ENCODE results near the gene HECA.
"Not testable (repeated sequence)": the region's sequence is repeated elsewhere in the genome, so short reads cannot be mapped to it uniquely, and the experiment has no call there.

Gene HECA

GRCh38 chr6:139119552-139119951 is 15.3 kb upstream of the HECA start:
- Histone ChIP-seq H3K9me3 (replicated peaks; ENCODE audit: low read length) (no peaks in the 10 kb centered on the region), H3K9ac (ENCODE audit: low read depth, low read length) (no peak overlapping the region), H3K27me3 (ENCODE audit: control insufficient read depth, insufficient read depth, low read length) (peaks cover 4% of the 10 kb centered on the region), H3K36me3 (ENCODE audit: insufficient read depth, low read length) (no peaks in the 10 kb centered on the region), H3K4me3 (ENCODE audit: low read length) (no peak overlapping the region), H3K4me2 (ENCODE audit: low read length) (no peak overlapping the region), H3K4me1 (ENCODE audit: control insufficient read depth, insufficient read depth, low read length) (no peaks in the 10 kb centered on the region)

DNA sequence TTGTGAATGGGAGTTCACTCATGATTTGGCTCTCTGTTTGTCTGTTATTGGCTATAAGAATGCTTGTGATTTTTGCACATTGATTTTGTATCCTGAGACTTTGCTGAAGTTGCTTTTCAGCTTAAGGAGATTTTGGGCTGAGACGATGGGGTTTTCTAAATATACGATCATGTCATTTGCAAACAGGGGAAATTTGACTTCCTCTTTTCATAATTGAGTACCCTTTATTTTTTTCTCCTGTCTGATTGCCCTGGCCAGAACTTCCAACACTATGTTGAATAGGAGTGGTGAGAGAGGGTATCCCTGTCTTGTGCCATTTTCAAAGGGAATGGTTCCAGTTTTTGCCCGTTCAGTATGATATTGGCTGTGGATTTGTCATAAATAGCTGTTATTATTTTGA is 12.1 kb upstream of the HECA start:
- not testable (repeated sequence) for H3K4me3 ChIP-seq (ENCODE audit: low read length); H3K9me3 ChIP-seq (replicated peaks; ENCODE audit: low read length); H3K27me3 ChIP-seq (ENCODE audit: control insufficient read depth, insufficient read depth, low read length); H3K36me3 ChIP-seq (ENCODE audit: insufficient read depth, low read length); H3K4me2 ChIP-seq (ENCODE audit: low read length); H3K9ac ChIP-seq (ENCODE audit: low read depth, low read length)
- H3K4me1 ChIP-seq (ENCODE audit: control insufficient read depth, insufficient read depth, low read length) = peaks cover 22% of the 10 kb centered on the region

GRCh38 chr6:139124887-139125672 is 9.8 kb upstream of the HECA start:
- Histone ChIP-seq H3K4me3 (ENCODE audit: low read length) (no peak overlapping the region), H3K27me3 (ENCODE audit: control insufficient read depth, insufficient read depth, low read length) (no peaks in the 10 kb centered on the region), H3K9ac (ENCODE audit: low read depth, low read length) (no peak overlapping the region), H3K4me2 (ENCODE audit: low read length) (peak overlapping the region; percentile 47), H3K4me1 (ENCODE audit: control insufficient read depth, insufficient read depth, low read length) (peaks cover 22% of the 10 kb centered on the region), H3K36me3 (ENCODE audit: insufficient read depth, low read length) (no peaks in the 10 kb centered on the region), H3K9me3 (replicated peaks; ENCODE audit: low read length) (no peaks in the 10 kb centered on the region)

- Histone ChIP-seq H3K4me1 (ENCODE audit: control insufficient read depth, insufficient read depth, low read length) (peaks cover 22% of the 10 kb centered on the region), H3K27me3 (ENCODE audit: control insufficient read depth, insufficient read depth, low read length) (no peaks in the 10 kb centered on the region)
Observed at GRCh38 chr6:139126255-139126654, 8.6 kb upstream of the HECA start.

DNA sequence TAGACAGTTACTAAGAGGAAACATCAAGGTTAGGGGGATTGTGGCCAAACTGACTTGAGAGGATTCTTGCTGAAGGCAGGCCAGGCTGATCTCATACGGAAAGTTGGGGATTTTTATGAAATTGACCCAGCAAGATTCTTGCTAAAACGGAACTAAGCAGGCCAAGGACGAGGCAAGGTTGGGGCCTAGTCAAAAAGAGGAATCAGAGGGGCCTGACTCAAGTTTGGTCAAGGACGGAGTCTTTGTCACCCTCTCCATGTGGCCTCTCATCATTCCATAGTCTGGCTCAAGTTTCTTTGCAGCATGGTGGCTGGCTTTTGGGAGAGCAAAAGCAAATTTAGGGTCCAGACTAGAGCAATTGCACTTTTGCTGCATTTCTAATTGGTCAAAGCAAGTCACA is 7.9 kb upstream of the HECA start:
- Histone ChIP-seq H3K27me3 (ENCODE audit: control insufficient read depth, insufficient read depth, low read length) (no peaks in the 10 kb centered on the region), H3K4me2 (ENCODE audit: low read length) (no peak overlapping the region), H3K9ac (ENCODE audit: low read depth, low read length) (no peak overlapping the region), H3K9me3 (replicated peaks; ENCODE audit: low read length) (no peaks in the 10 kb centered on the region), H3K4me1 (ENCODE audit: control insufficient read depth, insufficient read depth, low read length) (peaks cover 22% of the 10 kb centered on the region), H3K36me3 (ENCODE audit: insufficient read depth, low read length) (no peaks in the 10 kb centered on the region), H3K4me3 (ENCODE audit: low read length) (no peak overlapping the region)

More at GRCh38 chr6:139126255-139126654, 8.6 kb upstream of the HECA start:
- Histone ChIP-seq H3K4me2 (ENCODE audit: low read length) (peak overlapping the region; percentile 47), H3K9me3 (replicated peaks; ENCODE audit: low read length) (no peaks in the 10 kb centered on the region), H3K9ac (ENCODE audit: low read depth, low read length) (no peak overlapping the region), H3K4me3 (ENCODE audit: low read length) (no peak overlapping the region), H3K36me3 (ENCODE audit: insufficient read depth, low read length) (no peaks in the 10 kb centered on the region)

DNA sequence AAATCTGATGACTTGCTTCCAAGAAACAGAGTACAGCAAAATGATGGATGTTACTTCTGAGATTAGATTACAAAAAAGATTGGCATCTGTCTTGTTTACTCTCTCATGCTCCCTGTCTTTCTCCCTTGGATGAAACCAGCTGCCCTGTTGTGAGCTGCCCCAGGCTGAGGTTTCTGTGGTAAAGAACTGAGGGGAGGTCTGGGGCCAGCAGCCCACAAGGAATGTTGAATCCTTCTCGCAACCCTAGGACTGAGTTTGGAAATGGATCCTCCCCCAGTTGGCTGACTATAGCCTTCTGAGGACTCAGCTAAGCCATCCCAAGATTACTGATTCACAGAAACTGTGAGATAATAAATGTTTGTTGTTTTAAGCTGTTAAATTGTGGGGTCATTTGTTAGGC is 5.6 kb upstream of the HECA start:
- H3K4me1 ChIP-seq (ENCODE audit: control insufficient read depth, insufficient read depth, low read length) = peaks cover 22% of the 10 kb centered on the region
- H3K36me3 ChIP-seq (ENCODE audit: insufficient read depth, low read length) = no peaks in the 10 kb centered on the region
- H3K4me3 ChIP-seq (ENCODE audit: low read length) = no peak overlapping the region
- no peaks in the 10 kb centered on the region for H3K27me3 ChIP-seq (ENCODE audit: control insufficient read depth, insufficient read depth, low read length)
- no peak overlapping the region for H3K9ac ChIP-seq (ENCODE audit: low read depth, low read length)
- no peaks in the 10 kb centered on the region for H3K9me3 ChIP-seq (replicated peaks; ENCODE audit: low read length)
- no peak overlapping the region for H3K4me2 ChIP-seq (ENCODE audit: low read length)

DNA sequence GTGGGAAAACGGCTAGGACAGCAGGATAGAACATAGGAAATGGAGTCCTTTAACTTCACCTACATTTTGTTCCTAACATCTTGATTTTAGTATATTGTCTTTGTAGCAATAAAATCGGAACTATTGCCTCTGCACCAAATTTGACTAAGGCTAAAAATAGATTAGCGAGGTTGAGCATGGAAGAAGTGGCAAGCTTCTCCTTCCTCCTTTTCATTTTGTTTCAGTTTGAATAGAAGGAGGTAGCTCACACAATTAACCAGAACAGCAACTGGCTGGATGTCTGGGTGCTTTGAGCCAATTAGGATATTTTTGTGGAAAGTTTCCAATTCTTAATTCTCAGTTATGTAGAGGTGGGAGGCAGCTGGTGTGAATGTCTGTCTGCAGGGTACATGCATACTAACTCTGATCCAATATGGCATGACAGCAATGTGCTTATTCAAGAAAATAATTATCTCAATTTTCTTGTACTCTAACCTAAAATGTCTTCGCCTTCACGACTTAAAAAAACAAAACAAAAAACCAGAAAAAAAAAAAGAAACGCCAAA is 3.1 kb upstream of the HECA start:
- no peak overlapping the region for H3K4me3 ChIP-seq (ENCODE audit: low read length)
- H3K9me3 ChIP-seq (replicated peaks; ENCODE audit: low read length) = no peaks in the 10 kb centered on the region
- peaks cover under 1% of the 10 kb centered on the region for H3K4me1 ChIP-seq (ENCODE audit: control insufficient read depth, insufficient read depth, low read length)
- no peaks in the 10 kb centered on the region for H3K36me3 ChIP-seq (ENCODE audit: insufficient read depth, low read length)
- H3K4me2 ChIP-seq (ENCODE audit: low read length) = no peak overlapping the region
- no peak overlapping the region for H3K9ac ChIP-seq (ENCODE audit: low read depth, low read length)
- H3K27me3 ChIP-seq (ENCODE audit: control insufficient read depth, insufficient read depth, low read length) = no peaks in the 10 kb centered on the region

- Histone ChIP-seq H3K4me3 (ENCODE audit: low read length) (no peak overlapping the region), H3K9me3 (replicated peaks; ENCODE audit: low read length) (no peaks in the 10 kb centered on the region), H3K36me3 (ENCODE audit: insufficient read depth, low read length) (no peaks in the 10 kb centered on the region), H3K4me1 (ENCODE audit: control insufficient read depth, insufficient read depth, low read length) (peaks cover 3% of the 10 kb centered on the region), H3K4me2 (ENCODE audit: low read length) (no peak overlapping the region), H3K27me3 (ENCODE audit: control insufficient read depth, insufficient read depth, low read length) (no peaks in the 10 kb centered on the region), H3K9ac (ENCODE audit: low read depth, low read length) (no peak overlapping the region)
Observed at GRCh38 chr6:139133262-139134063, 1.4 kb upstream of the HECA start.

- H3K36me3 ChIP-seq (ENCODE audit: insufficient read depth, low read length) = no peaks in the 10 kb centered on the region
- no peak overlapping the region for H3K4me3 ChIP-seq (ENCODE audit: low read length)
- no peak overlapping the region for H3K9ac ChIP-seq (ENCODE audit: low read depth, low read length)
- H3K27me3 ChIP-seq (ENCODE audit: control insufficient read depth, insufficient read depth, low read length) = no peaks in the 10 kb centered on the region
- H3K4me2 ChIP-seq (ENCODE audit: low read length) = no peak overlapping the region
- peaks cover 3% of the 10 kb centered on the region for H3K4me1 ChIP-seq (ENCODE audit: control insufficient read depth, insufficient read depth, low read length)
- H3K9me3 ChIP-seq (replicated peaks; ENCODE audit: low read length) = no peaks in the 10 kb centered on the region
Observed at GRCh38 chr6:139134064-139134395, 850 bp upstream of the HECA start.

DNA sequence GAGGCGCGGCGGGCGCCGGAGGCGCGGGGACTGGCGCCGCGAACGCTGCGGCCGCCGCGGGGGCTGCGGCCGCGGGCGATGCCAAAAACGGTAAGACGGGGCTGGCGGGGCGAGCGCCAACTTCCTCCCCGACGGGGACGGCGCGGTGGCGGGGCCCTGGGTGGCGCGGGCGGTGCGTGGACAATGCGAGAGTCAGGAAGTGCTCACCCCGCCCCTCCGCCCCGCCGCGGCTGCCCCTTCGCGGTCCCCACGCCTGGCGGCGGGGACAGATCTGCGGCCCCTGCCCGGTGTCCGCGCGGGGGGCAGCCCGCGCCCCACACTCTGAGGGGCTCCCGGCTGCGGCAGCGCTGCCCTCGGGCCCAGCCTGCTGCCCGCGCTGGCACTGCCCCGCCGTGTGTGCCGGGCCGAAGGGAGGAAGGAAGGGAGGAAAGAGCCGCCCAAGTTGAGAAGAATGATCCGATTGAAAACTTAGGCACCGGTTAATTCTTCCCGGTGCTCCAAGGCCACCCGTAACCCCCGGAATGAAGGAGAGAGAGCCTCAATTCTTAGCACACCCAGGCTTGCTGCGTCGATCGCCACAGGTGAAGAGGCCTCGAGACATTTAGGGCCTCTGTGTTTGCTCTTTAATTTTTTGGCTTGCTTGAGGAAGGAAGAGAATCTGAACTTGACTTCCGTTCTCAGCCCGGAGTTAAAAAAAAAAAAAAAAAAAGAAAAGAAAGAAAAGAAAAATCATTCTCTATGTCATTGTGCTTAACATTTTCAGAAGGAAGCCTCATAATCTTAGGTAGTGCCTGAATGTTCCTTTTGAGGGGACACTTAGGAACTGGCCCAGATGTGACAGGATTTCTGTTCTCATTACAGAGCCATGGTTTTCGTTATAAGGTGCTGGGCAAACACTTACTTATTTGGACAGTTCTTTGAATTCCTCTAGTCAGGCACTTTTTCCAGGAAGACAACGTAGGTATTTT is 982 bp downstream of the HECA start:
- peaks cover 3% of the 10 kb centered on the region for H3K4me1 ChIP-seq (ENCODE audit: control insufficient read depth, insufficient read depth, low read length)

GRCh38 chr6:139137706-139138105 is 2.8 kb downstream of the HECA start:
- H3K4me3 ChIP-seq (ENCODE audit: low read length) = no peak overlapping the region
- H3K4me2 ChIP-seq (ENCODE audit: low read length) = no peak overlapping the region
- H3K36me3 ChIP-seq (ENCODE audit: insufficient read depth, low read length) = no peaks in the 10 kb centered on the region
- H3K9ac ChIP-seq (ENCODE audit: low read depth, low read length) = no peak overlapping the region
- H3K9me3 ChIP-seq (replicated peaks; ENCODE audit: low read length) = no peaks in the 10 kb centered on the region
- no peaks in the 10 kb centered on the region for H3K27me3 ChIP-seq (ENCODE audit: control insufficient read depth, insufficient read depth, low read length)
- peaks cover 3% of the 10 kb centered on the region for H3K4me1 ChIP-seq (ENCODE audit: control insufficient read depth, insufficient read depth, low read length)

More for the DNA sequence above, 982 bp downstream of the HECA start:
- H3K9me3 ChIP-seq (replicated peaks; ENCODE audit: low read length) = no peaks in the 10 kb centered on the region
- no peaks in the 10 kb centered on the region for H3K36me3 ChIP-seq (ENCODE audit: insufficient read depth, low read length)
- peak overlapping the region; percentile 76 for H3K4me3 ChIP-seq (ENCODE audit: low read length)
- no peaks in the 10 kb centered on the region for H3K27me3 ChIP-seq (ENCODE audit: control insufficient read depth, insufficient read depth, low read length)
- peak overlapping the region; percentile 84 for H3K4me2 ChIP-seq (ENCODE audit: low read length)
- peak overlapping the region; percentile 85 for H3K9ac ChIP-seq (ENCODE audit: low read depth, low read length)

Data from skeletal muscle satellite cell (primary cell).